Fibroblast of gingiva (primary cell): ENCODE data around the gene RASGRF1.

Source experiments
- DNase-seq: peaks from one replicate; pipeline ENCODE4 v3.0.0-alpha.2; 2011; ENCODE audit warnings: low read depth

The RASGRF1 gene

GRCh38 chr15:79066391-79067071, 24.0 kb downstream of the RASGRF1 start:
- no peak for DNase-seq

- DNase-seq: no peak
These were observed 24.7 kb downstream of the RASGRF1 start for GRCh38 chr15:79065706-79066376.

- DNase-seq: no peak
These were observed 25.2 kb downstream of the RASGRF1 start for GRCh38 chr15:79065361-79065705.

GRCh38 chr15:79064496-79064895, 26.1 kb downstream of the RASGRF1 start:
- no peak for DNase-seq

GRCh38 chr15:79060175-79060574, 30.4 kb downstream of the RASGRF1 start:
- DNase-seq: no peak

GRCh38 chr15:79059081-79059572, 31.5 kb downstream of the RASGRF1 start:
- DNase-seq: no peak

GRCh38 chr15:79058260-79058850, 32.2 kb downstream of the RASGRF1 start:
- no peak for DNase-seq

- DNase-seq: no peak
These were observed 33.5 kb downstream of the RASGRF1 start for GRCh38 chr15:79057050-79057449.

- DNase-seq: no peak
These were observed 36.2 kb downstream of the RASGRF1 start for GRCh38 chr15:79054350-79054749.

GRCh38 chr15:79053894-79054293, 36.7 kb downstream of the RASGRF1 start:
- DNase-seq: no peak

- DNase-seq: no peak
These were observed 38.4 kb downstream of the RASGRF1 start for GRCh38 chr15:79051941-79052731.

GRCh38 chr15:79051029-79051428, 39.6 kb downstream of the RASGRF1 start:
- DNase-seq: no peak

- no peak for DNase-seq
These were observed 40.2 kb downstream of the RASGRF1 start for GRCh38 chr15:79050341-79050740.

- no peak for DNase-seq
These were observed 41.2 kb downstream of the RASGRF1 start for GRCh38 chr15:79049416-79049815.

GRCh38 chr15:79047676-79048439, 42.7 kb downstream of the RASGRF1 start:
- DNase-seq: no peak

- no peak for DNase-seq
These were observed 43.7 kb downstream of the RASGRF1 start for GRCh38 chr15:79046691-79047404.

- DNase-seq: no peak
These were observed 45.5 kb downstream of the RASGRF1 start for GRCh38 chr15:79045041-79045440.

- no peak for DNase-seq
These were observed 48.2 kb downstream of the RASGRF1 start for GRCh38 chr15:79042213-79042928.

GRCh38 chr15:79041601-79042168, 48.9 kb downstream of the RASGRF1 start:
- DNase-seq: no peak

GRCh38 chr15:79037848-79038247, 52.7 kb downstream of the RASGRF1 start:
- DNase-seq: no peak
